Hepatocyte (in vitro differentiated cells): Measurements from ENCODE around the gene GATD1. TPM values are rescaled to one million over a fixed set of nuclear protein-coding genes. Genes with fewer than 3 reads are reported as not detected.
"Not testable (repeated sequence)": the region's sequence is repeated elsewhere in the genome, so short reads cannot be mapped to it uniquely, and the experiment has no call there.

Experiments
- DNase-seq: peaks from one replicate; pipeline ENCODE4 v3.0.0-alpha.2; 2016; ENCODE audit warnings: low spot score
- H2AFZ ChIP-seq: fragments of 200-600 bp; sonication (generic); 2 replicates; pipeline ENCODE4 v1.6.0; 2016; ENCODE audit warnings: antibody characterized with exemption, mild to moderate bottlenecking
- H3K27ac ChIP-seq: fragments of 200-600 bp; sonication (generic); 2 replicates; pipeline ENCODE4 v1.5.1; 2016; ENCODE audit warnings: mild to moderate bottlenecking
- H3K27me3 ChIP-seq: fragments of 200-600 bp; sonication (generic); 2 replicates; pipeline ENCODE4 v1.6.1; 2016
- H3K36me3 ChIP-seq: fragments of 200-600 bp; sonication (generic); replicated peaks from 2 replicates; pipeline ENCODE4 v1.5.1; 2016; ENCODE audit warnings: low read depth; ENCODE audit not compliant: insufficient read depth
- H3K4me1 ChIP-seq: fragments of 200-600 bp; sonication (generic); 2 replicates; pipeline ENCODE4 v1.5.1; 2016; ENCODE audit warnings: mild to moderate bottlenecking, moderate library complexity; ENCODE audit not compliant: insufficient read depth
- H3K4me2 ChIP-seq: fragments of 200-600 bp; sonication (generic); 2 replicates; pipeline ENCODE4 v1.6.0; 2016
- H3K4me3 ChIP-seq: fragments of 200-600 bp; sonication (generic); 2 replicates; pipeline ENCODE4 v1.5.1; 2016; ENCODE audit warnings: mild to moderate bottlenecking
- H3K79me2 ChIP-seq: fragments of 200-600 bp; sonication (generic); 2 replicates; pipeline ENCODE4 v1.6.0; 2017; ENCODE audit warnings: mild to moderate bottlenecking
- H3K9me2 ChIP-seq: fragments of 200-600 bp; sonication (generic); replicated peaks from 2 replicates; pipeline ENCODE4 v1.6.0; 2017; ENCODE audit warnings: mild to moderate bottlenecking; ENCODE audit not compliant: insufficient read depth
- H3K9me3 ChIP-seq: fragments of 200-600 bp; sonication (generic); 2 replicates; pipeline ENCODE4 v1.5.1; 2016; ENCODE audit warnings: low read depth, mild to moderate bottlenecking
- H4K20me1 ChIP-seq: fragments of 200-600 bp; sonication (generic); 2 replicates; pipeline ENCODE4 v1.6.0; 2016; ENCODE audit warnings: mild to moderate bottlenecking; ENCODE audit not compliant: insufficient read depth, poor library complexity, severe bottlenecking
- EZH2 ChIP-seq: fragments of 200-600 bp; sonication (generic); IDR thresholded peaks from 2 replicates; pipeline ENCODE4 v1.6.1; 2016; ENCODE audit warnings: antibody characterized with exemption, mild to moderate bottlenecking, borderline replicate concordance
- EZH2phosphoT487 ChIP-seq: fragments of 200-600 bp; sonication (generic); IDR thresholded peaks from one replicate; pipeline ENCODE4 v1.6.1; 2018; ENCODE audit warnings: antibody characterized with exemption, mild to moderate bottlenecking, low read depth, moderate library complexity; ENCODE audit not compliant: unreplicated experiment, severe bottlenecking
- WGBS: methylation state at CpG from one replicate; pipeline ENCODE4 v1.1.6; 2016; ENCODE audit warnings: low lambda C conversion rate; ENCODE audit errors: missing lambda C conversion rate; 5-methylcytosine and 5-hydroxymethylcytosine counted together
- polyA plus RNA-seq: library from polyadenylated mRNA; unstranded; fragments of >200 nt; fragmentation: Nextera tagmentation; extraction: Ambion mirVana; gene quantifications from 2 replicates; pipeline ENCODE4 v1.2.1, GENCODE V29; 2016
- total RNA-seq: library from RNA; depleted of rRNA; stranded (reverse); fragments of >200 nt; gene quantifications from 2 replicates; pipeline ENCODE4 v1.2.3, GENCODE V29; 2014
- TF ChIP-seq, protein P1 (sequence below): fragments of 200-600 bp; sonication (generic); IDR thresholded peaks from 2 replicates; pipeline ENCODE4 v1.5.1; 2016; ENCODE audit warnings: antibody characterized with exemption, mild to moderate bottlenecking; ENCODE audit not compliant: poor library complexity

Gene GATD1
- total and polyA plus RNA-seq, 2 experiments from 2014 or later: 24.2 to 29.0 TPM

DNA sequence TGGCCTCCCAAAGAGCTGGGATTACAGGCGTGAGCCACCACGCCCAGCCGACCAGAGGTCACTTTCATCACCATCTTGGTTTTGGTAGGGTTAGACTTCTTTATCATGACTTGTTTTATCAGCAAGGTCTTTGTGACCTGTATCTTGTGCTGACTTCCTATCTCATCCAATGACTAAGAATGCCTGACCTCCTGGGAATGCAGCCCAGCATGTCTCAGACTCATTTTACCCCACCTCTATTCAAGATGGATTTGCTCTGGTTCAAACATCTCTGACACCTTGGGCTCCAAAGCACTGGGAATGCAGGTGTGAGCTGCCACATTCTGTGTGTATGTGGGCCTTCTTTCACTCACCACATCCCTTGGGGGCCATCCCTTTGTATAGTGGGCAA is 35.1 kb downstream of the GATD1 start:
- no peaks in the 10 kb centered on the region for H4K20me1 ChIP-seq
- H3K27me3 ChIP-seq: no peaks in the 10 kb centered on the region
- H3K9me3 ChIP-seq: no peaks in the 10 kb centered on the region
- H3K4me2 ChIP-seq: no peak overlapping the region
- H3K36me3 ChIP-seq: no peaks in the 10 kb centered on the region
- no peak overlapping the region for H3K27ac ChIP-seq
- DNase-seq: no peak
- no peaks in the 10 kb centered on the region for H3K9me2 ChIP-seq
- peaks cover 10% of the 10 kb centered on the region for H3K4me1 ChIP-seq
- no peak overlapping the region for H3K4me3 ChIP-seq
- WGBS: 88% methylated on average over 3 of the region's 3 CpGs
- TF ChIP-seq, protein P1, sequence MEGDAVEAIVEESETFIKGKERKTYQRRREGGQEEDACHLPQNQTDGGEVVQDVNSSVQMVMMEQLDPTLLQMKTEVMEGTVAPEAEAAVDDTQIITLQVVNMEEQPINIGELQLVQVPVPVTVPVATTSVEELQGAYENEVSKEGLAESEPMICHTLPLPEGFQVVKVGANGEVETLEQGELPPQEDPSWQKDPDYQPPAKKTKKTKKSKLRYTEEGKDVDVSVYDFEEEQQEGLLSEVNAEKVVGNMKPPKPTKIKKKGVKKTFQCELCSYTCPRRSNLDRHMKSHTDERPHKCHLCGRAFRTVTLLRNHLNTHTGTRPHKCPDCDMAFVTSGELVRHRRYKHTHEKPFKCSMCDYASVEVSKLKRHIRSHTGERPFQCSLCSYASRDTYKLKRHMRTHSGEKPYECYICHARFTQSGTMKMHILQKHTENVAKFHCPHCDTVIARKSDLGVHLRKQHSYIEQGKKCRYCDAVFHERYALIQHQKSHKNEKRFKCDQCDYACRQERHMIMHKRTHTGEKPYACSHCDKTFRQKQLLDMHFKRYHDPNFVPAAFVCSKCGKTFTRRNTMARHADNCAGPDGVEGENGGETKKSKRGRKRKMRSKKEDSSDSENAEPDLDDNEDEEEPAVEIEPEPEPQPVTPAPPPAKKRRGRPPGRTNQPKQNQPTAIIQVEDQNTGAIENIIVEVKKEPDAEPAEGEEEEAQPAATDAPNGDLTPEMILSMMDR: no peak
- no peak for TF ChIP-seq EZH2
- no peak for TF ChIP-seq EZH2phosphoT487
- no peak overlapping the region for H2AFZ ChIP-seq
- no peaks in the 10 kb centered on the region for H3K79me2 ChIP-seq

DNA sequence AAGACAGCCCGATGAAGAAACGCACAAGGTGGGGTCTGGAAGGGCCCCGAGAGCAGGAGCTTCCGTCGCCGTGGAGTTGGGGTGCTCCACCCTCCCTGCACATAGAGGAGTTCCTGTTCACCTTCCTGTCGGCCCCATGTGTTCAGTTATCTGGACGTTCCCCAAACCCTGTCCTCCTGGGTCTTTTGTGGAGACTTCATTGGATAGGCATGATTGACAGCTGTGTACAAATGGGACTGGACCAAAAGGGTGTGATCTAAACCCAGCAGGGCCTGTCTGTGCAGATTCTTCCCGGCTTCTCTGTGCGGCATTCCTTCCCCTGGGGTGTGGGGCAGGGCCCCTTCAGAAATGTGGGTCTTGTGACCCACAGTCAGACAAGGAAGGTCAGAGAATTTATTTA is 39.4 kb downstream of the GATD1 start:
- H3K27me3 ChIP-seq, H3K4me1 ChIP-seq, DNase-seq, H3K4me3 ChIP-seq, H2AFZ ChIP-seq, H3K9me3 ChIP-seq, H3K9me2 ChIP-seq, H3K36me3 ChIP-seq, H4K20me1 ChIP-seq, H3K79me2 ChIP-seq: not testable (repeated sequence)
- Histone ChIP-seq H3K27ac (peak overlapping the region; percentile 46), H3K4me2 (peak overlapping the region; percentile 20)
- WGBS: 60% methylated on average over 10 of the region's 10 CpGs

DNA sequence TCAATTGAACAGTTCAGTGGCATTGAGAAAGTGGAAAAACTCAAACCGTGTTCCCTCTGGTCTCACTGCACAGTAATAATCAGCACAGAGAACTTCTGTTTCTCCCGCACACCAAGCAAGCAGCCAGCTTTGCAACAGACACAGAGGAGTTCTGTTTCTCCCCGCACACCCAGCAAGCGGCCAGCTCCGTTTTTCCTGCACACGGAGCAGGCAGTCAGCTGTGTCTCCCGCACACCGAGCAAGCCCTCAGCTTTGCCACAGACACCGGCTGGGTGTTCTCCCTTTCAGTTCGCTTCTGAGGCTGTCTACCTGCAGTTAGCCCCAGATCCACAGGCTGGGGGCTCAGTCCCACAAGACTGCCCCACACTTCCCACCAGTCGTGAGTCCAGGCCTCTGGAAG is 39.9 kb downstream of the GATD1 start:
- no peak for DNase-seq
- 66% methylated on average over 11 of the region's 11 CpGs for WGBS
- TF ChIP-seq, protein P1: no peak
- TF ChIP-seq EZH2: no peak
- no peak for TF ChIP-seq EZH2phosphoT487
- Histone ChIP-seq H3K4me1 (peaks cover 3% of the 10 kb centered on the region), H3K9me3 (no peaks in the 10 kb centered on the region), H3K9me2 (no peaks in the 10 kb centered on the region), H4K20me1 (no peaks in the 10 kb centered on the region), H3K4me3 (no peak overlapping the region), H3K4me2 (peak overlapping the region; percentile 20), H3K79me2 (no peaks in the 10 kb centered on the region), H3K27me3 (no peaks in the 10 kb centered on the region), H2AFZ (no peak overlapping the region), H3K27ac (peak overlapping the region; percentile 34), H3K36me3 (no peaks in the 10 kb centered on the region)

DNA sequence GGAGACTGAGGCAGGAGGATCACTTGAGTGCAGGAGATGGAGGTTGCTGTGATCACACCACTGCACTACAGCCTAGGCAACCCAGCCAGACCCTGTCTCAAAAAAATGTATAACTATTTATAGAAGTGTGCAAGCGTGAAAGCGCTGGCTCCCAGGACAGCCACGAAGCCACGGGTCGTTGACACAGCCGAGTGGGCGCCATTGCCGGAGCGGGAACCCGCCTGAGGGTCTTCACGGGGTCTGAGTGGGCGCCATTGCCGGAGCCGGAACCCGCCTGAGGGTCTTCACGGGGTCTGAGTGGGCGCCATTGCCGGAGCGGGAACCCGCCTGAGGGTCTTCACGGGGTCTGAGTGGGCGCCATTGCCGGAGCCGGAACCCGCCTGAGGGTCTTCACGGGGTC is 42.7 kb downstream of the GATD1 start:
- not testable (repeated sequence) for H3K9me3 ChIP-seq, H3K4me2 ChIP-seq, H4K20me1 ChIP-seq, H3K4me1 ChIP-seq, DNase-seq, H3K36me3 ChIP-seq, H3K9me2 ChIP-seq, H2AFZ ChIP-seq, H3K79me2 ChIP-seq, H3K27me3 ChIP-seq, H3K4me3 ChIP-seq, H3K27ac ChIP-seq
- WGBS: over 99% methylated on average over 10 of the region's 26 CpGs

DNA sequence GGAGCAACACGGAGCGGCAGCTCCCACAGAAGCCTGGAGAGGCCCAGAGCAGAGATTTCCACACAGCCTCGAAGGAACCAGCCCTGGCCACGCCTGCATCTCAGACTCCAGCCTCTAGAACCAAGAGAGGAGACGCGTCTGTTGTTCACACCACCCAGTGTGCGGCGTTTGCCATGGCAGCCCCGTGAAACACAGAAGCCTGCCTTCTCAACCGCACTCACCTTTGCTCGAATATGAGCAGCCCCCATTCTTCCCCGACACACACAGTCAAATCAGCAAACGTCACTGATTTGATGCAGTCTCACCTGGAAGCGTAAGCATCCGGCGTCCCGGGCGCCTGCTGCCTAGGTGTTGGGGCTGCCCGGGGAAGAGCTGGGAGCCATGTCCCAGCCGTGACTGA is 44.2 kb downstream of the GATD1 start:
- Histone ChIP-seq H3K4me3 (no peak overlapping the region), H3K27ac (no peak overlapping the region), H3K4me1 (peaks cover 1% of the 10 kb centered on the region), H4K20me1 (no peaks in the 10 kb centered on the region), H2AFZ (no peak overlapping the region), H3K9me3 (no peaks in the 10 kb centered on the region), H3K4me2 (no peak overlapping the region), H3K79me2 (no peaks in the 10 kb centered on the region), H3K36me3 (no peaks in the 10 kb centered on the region), H3K27me3 (no peaks in the 10 kb centered on the region), H3K9me2 (no peaks in the 10 kb centered on the region)
- TF ChIP-seq EZH2: no peak
- no peak for TF ChIP-seq EZH2phosphoT487
- TF ChIP-seq, protein P1: no peak
- no peak for DNase-seq
- WGBS: 93% methylated on average over 20 of the region's 20 CpGs
